ENCODE measurements around the gene PIP5KL1. TPM values are rescaled to one million over a fixed set of nuclear protein-coding genes. Genes with fewer than 3 reads are reported as not detected.

Gene PIP5KL1
- polyA plus RNA-seq, 1 donor from 2014 or later = 1.1 TPM

DNA sequence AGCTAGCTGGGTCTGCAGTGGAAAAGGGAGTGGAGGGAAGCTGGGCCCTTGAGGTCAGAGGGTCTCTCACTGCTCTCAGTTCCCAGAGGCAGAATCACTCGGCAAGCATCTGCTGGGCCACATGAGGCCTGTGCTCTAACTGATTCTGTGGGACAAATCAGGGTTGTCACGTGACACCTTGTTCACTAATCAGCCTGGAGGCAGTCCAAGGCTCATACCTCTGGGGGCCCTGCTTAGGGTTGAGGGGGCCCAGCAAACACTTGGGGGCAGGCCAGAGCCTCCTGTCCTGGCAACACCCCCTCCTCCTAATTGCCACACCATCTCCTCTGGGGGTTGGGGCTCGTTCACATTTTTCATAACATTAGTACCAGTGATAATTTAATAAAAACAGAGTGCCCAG is 16.2 kb upstream of the PIP5KL1 start:
- Mint-ChIP-seq H3K9me3 (no peaks in the 10 kb centered on the region), H3K36me3 (peaks cover 2% of the 10 kb centered on the region), H3K4me3 (peak overlapping the region in 1 of 4 donors; percentile 8), H3K27ac (peak overlapping the region; percentile 9 to 98 (median 43)), H3K4me1 (peaks cover 8 to 29% (median 25%) of the 10 kb centered on the region in 3 donors), H3K27me3 (no peaks in the 10 kb centered on the region)

DNA sequence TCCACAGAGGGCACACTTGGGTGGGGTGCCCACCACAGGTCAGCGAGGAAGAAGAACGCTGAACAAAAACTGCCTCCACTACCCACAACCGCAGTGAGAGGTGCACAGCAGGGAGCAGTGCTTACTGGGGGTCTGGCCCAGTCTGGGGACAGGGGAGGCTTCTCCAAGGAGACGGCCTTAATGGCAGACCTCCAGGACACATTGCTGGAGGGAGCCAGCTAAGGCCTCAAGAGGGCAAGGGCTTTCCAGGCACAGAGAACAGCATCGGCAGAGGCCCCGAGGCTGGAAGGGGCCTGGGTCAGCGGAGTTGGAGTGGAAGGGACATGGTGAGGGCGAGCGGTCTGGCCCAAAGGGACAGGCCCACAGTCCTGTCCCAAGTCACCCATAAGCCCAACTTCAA is 15.4 kb upstream of the PIP5KL1 start:
- peak overlapping the region in 2 of 3 donors; percentile 43 to 98 for H3K27ac Mint-ChIP-seq
- H3K36me3 Mint-ChIP-seq = peaks cover 3% of the 10 kb centered on the region
- H3K9me3 Mint-ChIP-seq = no peaks in the 10 kb centered on the region
- peak overlapping the region in 1 of 4 donors; percentile 15 for H3K4me3 Mint-ChIP-seq
- H3K4me1 Mint-ChIP-seq = peaks cover 8 to 29% (median 23%) of the 10 kb centered on the region in 3 donors
- H3K27me3 Mint-ChIP-seq = no peaks in the 10 kb centered on the region

DNA sequence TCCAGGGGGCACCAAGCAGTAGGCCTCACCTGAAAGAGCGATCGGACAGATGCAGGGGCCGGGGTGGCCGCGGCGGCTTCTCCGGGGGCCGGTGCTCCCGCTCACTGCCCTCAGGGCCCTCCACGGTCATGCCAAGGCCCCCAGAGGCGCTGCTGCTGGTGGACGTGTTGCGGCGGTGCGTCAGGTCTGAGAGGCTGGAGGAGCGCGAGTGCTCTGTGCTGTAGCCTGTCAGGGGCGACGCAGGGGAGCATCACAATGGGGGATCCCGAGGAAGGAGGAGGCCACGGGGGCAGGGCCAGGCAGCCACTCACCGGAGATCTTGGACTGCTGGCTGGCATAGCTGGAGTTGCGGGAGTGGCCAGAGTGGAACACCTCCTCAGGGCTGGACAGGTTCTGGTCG is 14.8 kb upstream of the PIP5KL1 start:
- Mint-ChIP-seq H3K36me3 (peaks cover 3% of the 10 kb centered on the region), H3K9me3 (no peaks in the 10 kb centered on the region), H3K27ac (peak overlapping the region; percentile 53 to 98 (median 59)), H3K4me3 (peak overlapping the region in 1 of 4 donors; percentile 55), H3K4me1 (peaks cover 8 to 27% (median 21%) of the 10 kb centered on the region in 3 donors), H3K27me3 (no peaks in the 10 kb centered on the region)

DNA sequence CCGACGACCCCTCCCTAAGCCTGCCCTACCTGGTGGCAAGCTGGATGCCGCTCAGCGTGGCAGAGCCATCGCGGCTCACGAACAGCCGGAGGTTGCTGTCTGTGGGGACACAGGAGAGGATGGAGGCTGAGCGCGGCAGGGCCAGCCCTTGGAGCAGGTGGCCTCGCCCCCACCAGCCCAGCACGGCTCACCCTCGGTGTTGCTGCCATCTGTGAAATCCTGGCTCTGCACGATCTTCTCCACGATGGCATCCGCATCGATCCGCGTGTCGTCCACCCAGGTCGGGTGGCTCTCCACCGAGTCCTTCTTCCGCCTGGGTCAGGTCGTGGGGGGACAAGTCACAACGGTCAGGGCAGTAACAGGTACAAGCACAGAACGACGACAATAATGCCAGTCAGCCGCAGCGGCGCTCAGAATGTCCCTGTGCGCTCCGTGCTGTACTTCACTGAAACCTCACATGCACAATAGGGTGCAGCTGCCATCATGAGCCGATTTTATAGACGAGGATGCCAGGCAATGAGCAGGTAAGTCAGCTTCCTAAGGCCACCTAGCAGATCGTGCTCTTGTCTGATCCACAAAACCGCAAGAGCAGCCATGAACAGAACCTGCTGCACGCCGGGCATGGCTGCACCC is 14.1 kb upstream of the PIP5KL1 start:
- H3K36me3 Mint-ChIP-seq = peaks cover 3% of the 10 kb centered on the region
- no peaks in the 10 kb centered on the region for H3K9me3 Mint-ChIP-seq
- peak overlapping the region; percentile 59 to 93 (median 86) for H3K27ac Mint-ChIP-seq
- peak overlapping the region in 2 of 4 donors; percentile 33 to 55 for H3K4me3 Mint-ChIP-seq
- H3K27me3 Mint-ChIP-seq = no peaks in the 10 kb centered on the region
- H3K4me1 Mint-ChIP-seq = peaks cover 8 to 25% (median 18%) of the 10 kb centered on the region in 3 donors

DNA sequence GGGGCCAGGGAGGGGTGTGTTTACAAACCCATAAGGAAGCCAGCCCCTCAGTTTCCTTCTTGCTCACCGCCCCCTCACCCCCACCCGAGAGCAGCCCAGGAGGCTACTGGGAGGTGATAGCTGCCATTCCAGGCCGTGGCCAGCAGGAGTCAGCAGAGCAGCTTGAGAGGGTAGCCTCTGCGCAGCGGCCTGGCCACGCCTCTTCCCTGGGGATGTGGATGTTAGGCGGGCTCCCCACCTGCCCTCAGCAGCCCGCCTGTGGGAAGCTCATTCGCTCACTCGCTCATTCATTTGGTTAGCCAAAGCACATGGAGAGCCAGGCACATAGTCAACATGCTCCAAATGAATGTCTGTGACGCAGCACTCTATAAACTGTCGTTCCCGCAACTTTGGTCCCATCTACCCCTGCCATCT is 13.2 kb upstream of the PIP5KL1 start:
- Mint-ChIP-seq H3K36me3 (peaks cover 3% of the 10 kb centered on the region), H3K4me1 (peaks cover 8 to 25% (median 17%) of the 10 kb centered on the region in 3 donors), H3K27me3 (no peaks in the 10 kb centered on the region), H3K9me3 (no peaks in the 10 kb centered on the region), H3K27ac (peak overlapping the region; percentile 91 to 93 (median 93)), H3K4me3 (peak overlapping the region in 2 of 4 donors; percentile 31 to 33)

DNA sequence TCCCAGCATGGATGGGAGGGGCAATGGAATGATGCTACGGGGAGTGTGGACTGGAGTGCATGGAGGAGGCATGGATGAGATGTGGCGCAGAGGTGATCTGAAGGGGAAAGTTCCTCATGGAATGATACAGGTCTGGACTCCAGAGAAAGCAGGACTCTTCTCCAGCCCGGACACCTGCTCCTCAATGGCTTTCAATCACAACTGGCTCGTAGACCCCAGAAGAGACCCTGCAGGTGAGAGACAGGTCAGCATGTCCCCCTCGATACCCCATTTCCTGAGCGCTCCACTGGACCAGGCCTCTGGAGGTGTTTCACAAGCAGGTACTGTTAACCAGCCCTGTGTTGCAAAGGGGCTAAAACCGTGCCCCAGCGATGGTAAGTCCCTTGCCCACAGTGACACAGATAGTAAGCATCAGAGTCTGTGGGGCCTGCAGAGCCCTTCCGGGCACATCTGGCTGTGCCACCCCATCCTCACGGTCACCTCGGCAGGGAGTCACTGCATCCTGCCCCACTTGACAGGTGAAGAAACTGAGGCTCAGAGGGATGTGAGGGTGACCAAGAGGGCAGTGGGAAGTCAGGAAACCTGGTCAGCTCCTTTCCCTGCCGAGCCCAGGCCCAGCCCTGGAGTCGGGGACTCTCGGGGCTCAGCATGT is 12.6 kb upstream of the PIP5KL1 start:
- peak overlapping the region; percentile 91 to 93 (median 93) for H3K27ac Mint-ChIP-seq
- no peaks in the 10 kb centered on the region for H3K9me3 Mint-ChIP-seq
- no peaks in the 10 kb centered on the region for H3K27me3 Mint-ChIP-seq
- H3K4me3 Mint-ChIP-seq = peak overlapping the region in 1 of 4 donors; percentile 33
- H3K4me1 Mint-ChIP-seq = peaks cover 8 to 25% (median 19%) of the 10 kb centered on the region in 3 donors
- H3K36me3 Mint-ChIP-seq = peaks cover 3% of the 10 kb centered on the region

DNA sequence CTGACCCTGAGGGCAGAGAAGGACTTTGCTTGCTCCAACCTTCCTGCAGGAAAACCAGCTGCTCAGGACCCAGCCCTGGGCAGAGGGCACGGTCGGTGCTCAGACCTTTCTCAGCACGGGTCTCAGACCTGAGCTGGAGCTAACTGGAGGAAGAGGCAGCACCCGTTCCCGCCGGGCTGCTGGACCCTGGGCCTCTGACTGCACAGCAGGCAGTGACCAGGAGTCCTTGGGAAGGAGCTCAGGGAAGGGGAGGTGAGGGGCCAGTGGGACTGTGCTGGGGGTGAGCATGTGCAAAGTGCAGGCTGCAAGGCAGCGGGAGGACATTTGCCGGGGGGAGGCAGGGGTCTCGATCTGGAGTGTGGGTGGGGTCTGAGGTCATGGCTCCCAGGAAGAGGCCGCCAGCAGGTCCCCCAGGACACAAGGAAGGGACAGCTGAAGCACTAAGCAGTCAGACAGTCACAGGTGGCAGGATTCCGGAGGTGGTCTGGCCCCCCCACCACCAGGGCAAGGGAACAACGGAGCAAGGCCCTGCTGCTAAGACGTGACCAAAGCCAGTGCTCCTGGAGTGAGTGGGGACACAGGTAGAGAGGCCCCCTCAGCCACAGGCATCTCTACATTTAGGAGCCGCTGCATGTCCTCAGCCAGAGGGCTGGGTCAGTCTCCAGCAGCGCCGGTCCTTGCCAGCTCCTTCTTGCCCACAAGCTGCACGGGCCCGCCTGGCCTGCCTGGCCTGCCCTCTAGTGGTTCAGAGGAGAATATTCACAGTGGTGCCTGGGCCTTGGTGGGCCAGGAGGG is 11.8 kb upstream of the PIP5KL1 start:
- H3K36me3 Mint-ChIP-seq = peaks cover 3% of the 10 kb centered on the region
- H3K27me3 Mint-ChIP-seq = no peaks in the 10 kb centered on the region
- H3K9me3 Mint-ChIP-seq = no peaks in the 10 kb centered on the region
- peak overlapping the region; percentile 73 to 93 (median 91) for H3K27ac Mint-ChIP-seq
- H3K4me3 Mint-ChIP-seq = peak overlapping the region in 1 of 4 donors; percentile 39
- peaks cover 14 to 26% (median 23%) of the 10 kb centered on the region in 3 donors for H3K4me1 Mint-ChIP-seq

DNA sequence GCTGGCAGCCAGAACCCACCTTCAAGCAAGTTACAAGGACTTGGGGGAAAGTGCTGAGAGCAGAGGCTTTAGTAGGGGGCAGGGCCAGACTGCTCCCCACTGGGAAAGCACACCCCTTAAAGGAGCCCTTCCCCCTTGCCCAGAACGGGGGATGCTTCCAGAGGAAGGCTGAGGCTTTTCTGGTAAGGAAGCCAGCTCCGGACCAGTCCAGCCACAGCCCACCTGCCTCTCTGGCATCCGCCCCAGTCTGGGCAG is 11.3 kb upstream of the PIP5KL1 start:
- peaks cover 19 to 28% (median 26%) of the 10 kb centered on the region in 3 donors for H3K4me1 Mint-ChIP-seq
- peak overlapping the region; percentile 73 to 98 (median 78) for H3K27ac Mint-ChIP-seq
- H3K4me3 Mint-ChIP-seq = peak overlapping the region in 2 of 4 donors; percentile 17 to 20
- no peaks in the 10 kb centered on the region for H3K27me3 Mint-ChIP-seq
- peaks cover 3% of the 10 kb centered on the region for H3K36me3 Mint-ChIP-seq
- H3K9me3 Mint-ChIP-seq = no peaks in the 10 kb centered on the region

DNA sequence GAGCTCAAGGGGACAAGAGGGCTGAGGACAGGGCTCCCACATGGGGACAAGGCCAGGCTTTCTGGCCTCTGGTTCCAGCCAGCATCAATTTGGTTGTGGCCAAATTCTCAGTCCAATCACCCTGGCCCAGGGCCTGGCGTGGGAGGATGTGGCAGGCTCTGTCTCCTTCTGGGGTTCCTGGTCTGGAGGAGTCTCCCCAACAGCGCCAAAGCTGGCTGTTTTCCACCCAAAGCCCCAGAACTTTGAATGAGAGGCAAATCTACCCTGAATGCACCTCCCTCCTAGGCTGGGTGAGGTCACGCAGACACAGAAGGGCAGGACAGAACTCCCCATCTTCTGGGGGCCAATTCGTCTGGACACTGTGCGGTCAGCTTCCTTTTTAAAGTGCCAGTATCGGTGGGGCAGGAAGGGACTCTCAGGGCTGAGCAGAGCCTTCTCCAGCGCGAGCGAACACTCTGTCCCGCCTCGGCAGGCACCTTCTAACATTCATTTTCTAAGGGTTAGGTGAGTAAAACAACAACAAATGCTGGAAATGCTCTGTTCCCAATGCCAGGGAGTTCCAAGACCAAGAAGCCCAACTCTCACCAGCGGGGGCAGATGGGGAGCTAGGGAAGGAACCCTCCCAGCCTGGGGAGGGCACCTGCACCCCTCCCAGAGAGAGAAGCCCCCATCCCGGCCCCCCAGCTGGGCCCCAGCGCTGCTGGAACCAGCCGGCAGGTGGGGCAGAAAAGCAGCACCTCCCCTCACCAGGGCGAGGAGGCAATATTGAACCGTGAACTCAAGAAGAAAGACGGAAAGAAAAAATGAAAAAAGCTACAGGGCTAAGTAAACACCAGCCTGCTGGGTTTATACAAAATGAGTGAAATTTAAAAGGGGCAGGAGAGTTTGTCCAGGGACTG is 10.7 kb upstream of the PIP5KL1 start:
- H3K27me3 Mint-ChIP-seq = no peaks in the 10 kb centered on the region
- peaks cover 3% of the 10 kb centered on the region for H3K36me3 Mint-ChIP-seq
- no peaks in the 10 kb centered on the region for H3K9me3 Mint-ChIP-seq
- H3K4me1 Mint-ChIP-seq = peaks cover 20 to 34% (median 31%) of the 10 kb centered on the region in 3 donors
- peak overlapping the region in 3 of 4 donors; percentile 17 to 71 (median 27) for H3K4me3 Mint-ChIP-seq
- peak overlapping the region; percentile 73 to 98 (median 78) for H3K27ac Mint-ChIP-seq

DNA sequence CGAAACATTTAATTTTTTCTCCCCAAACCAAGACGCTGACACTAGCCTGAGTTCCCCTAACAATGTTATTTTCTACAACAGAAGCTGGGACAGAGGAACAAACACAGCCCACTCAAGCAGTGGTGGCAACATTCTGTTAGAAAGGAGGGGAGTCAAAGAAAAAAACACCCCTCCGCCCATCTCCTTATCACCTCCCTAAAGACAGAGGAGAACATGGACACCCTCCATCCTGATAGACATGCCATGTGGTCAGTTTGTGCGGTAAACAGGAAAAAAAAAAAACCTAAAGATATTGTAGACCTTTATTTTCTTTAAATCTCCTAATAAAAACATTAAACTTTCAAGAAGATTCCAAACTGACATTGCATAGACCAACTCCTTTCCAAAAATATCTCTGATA is 10.0 kb upstream of the PIP5KL1 start:
- no peaks in the 10 kb centered on the region for H3K9me3 Mint-ChIP-seq
- peaks cover 27 to 41% (median 36%) of the 10 kb centered on the region in 3 donors for H3K4me1 Mint-ChIP-seq
- peak overlapping the region; percentile 60 to 98 (median 63) for H3K27ac Mint-ChIP-seq
- no peaks in the 10 kb centered on the region for H3K27me3 Mint-ChIP-seq
- H3K36me3 Mint-ChIP-seq = peaks cover 3% of the 10 kb centered on the region
- H3K4me3 Mint-ChIP-seq = peak overlapping the region; percentile 17 to 71 (median 32)

DNA sequence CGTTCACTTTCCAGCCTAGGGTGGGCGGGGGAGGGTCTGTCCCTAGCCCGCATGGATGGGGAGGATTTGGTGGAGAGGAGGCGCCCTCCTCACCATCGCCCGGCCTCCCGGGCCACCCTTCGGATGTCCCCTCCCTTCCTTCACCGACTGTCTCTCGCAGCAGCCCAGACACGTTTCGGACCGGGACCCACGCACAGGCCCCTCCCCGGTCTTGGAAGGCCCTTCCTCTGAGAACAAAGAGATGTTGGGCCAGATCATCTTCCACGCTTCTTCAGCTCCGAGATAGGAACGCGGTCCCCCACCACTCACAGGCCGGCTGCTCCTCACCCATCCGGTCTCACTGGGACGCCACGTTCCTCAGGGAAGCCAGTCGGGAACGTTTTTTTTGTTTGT is 7.7 kb upstream of the PIP5KL1 start:
- Mint-ChIP-seq H3K4me1 (peaks cover 24 to 37% (median 31%) of the 10 kb centered on the region in 3 donors), H3K36me3 (peaks cover 3% of the 10 kb centered on the region), H3K27me3 (no peaks in the 10 kb centered on the region), H3K27ac (peak overlapping the region; percentile 98 to 99 (median 98)), H3K9me3 (peaks cover 0 to 2% (median 0%) of the 10 kb centered on the region in 3 donors), H3K4me3 (peak overlapping the region; percentile 62 to 96 (median 86))

DNA sequence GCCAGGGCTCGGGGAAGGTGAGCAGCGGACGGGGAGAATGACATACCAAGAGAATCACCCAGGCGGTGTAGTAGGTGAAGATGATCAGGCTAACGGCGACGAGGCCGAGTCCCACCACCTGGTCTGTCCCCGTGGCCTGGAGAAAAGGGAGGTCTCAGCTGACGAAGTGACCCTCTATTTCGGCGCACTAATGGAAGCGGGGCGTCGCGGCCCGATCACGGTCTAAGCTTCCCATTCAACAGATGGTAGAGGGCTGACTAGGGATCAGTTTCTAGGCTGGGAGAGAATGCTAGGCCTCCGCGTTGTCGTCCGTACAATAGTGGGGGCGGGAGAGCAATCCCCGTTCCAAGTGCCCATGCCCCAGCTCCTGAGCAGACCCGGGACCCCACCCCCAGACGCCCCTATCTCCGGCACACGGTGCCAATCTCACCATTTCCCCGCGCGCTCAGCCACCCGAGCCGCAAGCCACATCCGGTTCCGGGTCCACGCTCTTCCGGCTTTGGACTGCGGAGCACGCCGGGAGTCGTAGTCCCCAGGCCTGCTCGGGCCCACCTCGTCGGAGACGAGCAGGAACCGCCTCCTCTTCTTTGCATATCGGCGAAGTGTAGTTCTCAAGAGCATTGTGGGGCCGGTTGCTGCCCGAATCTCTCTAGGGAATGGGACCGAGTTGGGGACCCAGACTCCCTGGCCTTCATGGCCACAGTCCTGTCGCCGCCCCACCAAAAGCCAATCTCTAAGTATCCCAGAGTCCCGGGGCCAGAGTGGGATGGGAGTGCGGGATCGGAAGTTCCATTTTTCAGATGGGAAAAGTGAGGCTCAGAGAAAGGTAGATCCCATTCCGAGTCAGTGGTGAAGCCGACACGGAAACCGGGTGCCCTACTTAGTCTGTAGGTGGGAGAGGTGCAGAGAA is 7.1 kb upstream of the PIP5KL1 start, which contains the start of gene DPM2:
TSS of gene DPM2 (minus strand) at position 467 of the 910 bp plus-strand sequence. CDS start at position 433, 34 bp downstream.
- Mint-ChIP-seq H3K9me3 (peaks cover 0 to 2% (median 0%) of the 10 kb centered on the region in 3 donors), H3K4me3 (peak within 1 kb of the TSS; percentile 91 to 97 (median 95)), H3K36me3 (peaks cover 1% of the 10 kb centered on the region), H3K27ac (peak within 1 kb of the TSS; percentile 98 to 99 (median 98)), H3K27me3 (no peaks in the 10 kb centered on the region), H3K4me1 (peaks cover 24 to 31% (median 30%) of the 10 kb centered on the region in 3 donors)

DNA sequence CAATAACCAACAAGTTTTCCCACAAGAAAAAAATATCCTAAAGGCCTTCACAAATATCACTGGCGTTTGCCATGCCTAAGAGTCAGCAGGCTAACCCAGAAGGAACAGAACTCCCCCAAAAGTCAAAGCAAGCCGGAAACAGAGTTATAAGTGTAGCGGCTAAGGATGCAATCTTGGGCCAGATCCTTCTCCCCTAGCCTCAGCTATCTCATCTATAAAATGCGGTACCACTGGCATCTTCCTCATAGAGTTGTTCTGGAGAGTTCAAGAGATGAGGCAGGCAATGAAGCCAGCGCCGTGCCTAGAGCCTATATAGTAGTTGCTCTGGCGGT is 6.4 kb upstream of the PIP5KL1 start:
- H3K9me3 Mint-ChIP-seq = peaks cover 0 to 2% (median 0%) of the 10 kb centered on the region in 3 donors
- H3K4me3 Mint-ChIP-seq = peak overlapping the region; percentile 91 to 97 (median 95)
- H3K27ac Mint-ChIP-seq = peak overlapping the region; percentile 98 to 99 (median 98)
- H3K4me1 Mint-ChIP-seq = peaks cover 24 to 31% (median 30%) of the 10 kb centered on the region in 3 donors
- no peaks in the 10 kb centered on the region for H3K27me3 Mint-ChIP-seq
- H3K36me3 Mint-ChIP-seq = peaks cover 1% of the 10 kb centered on the region

All from IgD-negative memory B cell (primary cell).